Ammon's horn (tissue), 1 donor: Measurements from ENCODE around the gene RPLP1.

Experiments used
- DNase-seq: peaks from one replicate; pipeline ENCODE4 v3.0.0-alpha.2; 2016; ENCODE audit warnings: low spot score

The RPLP1 gene

GRCh38 chr15:69498282-69498681 is 45.7 kb downstream of the RPLP1 start:
- DNase-seq = no peak

DNA sequence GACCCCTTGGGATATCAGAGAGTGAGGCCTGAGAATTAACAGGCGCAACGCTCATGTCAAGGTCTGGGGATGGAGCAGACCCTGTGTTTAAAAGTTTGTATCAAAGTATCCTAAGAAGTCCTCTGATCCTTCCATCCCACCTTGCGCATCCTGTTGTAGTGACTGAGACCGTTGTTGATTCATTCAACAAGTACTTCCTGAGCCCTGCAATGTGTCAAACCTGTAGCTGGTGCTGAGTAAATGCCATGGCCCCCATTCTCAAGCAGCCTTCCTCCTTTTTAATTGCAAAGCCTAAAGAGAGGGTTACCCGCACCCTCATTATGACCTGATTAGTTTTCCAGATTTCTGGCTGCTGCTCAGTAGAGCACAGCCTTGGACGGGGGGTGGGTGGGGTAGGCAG is 46.4 kb downstream of the RPLP1 start:
- DNase-seq = no peak

- DNase-seq = peak; percentile 35
These were observed 47.0 kb downstream of the RPLP1 start for GRCh38 chr15:69499521-69500211.

- DNase-seq = no peak
These were observed 47.7 kb downstream of the RPLP1 start for GRCh38 chr15:69500339-69500738.

DNA sequence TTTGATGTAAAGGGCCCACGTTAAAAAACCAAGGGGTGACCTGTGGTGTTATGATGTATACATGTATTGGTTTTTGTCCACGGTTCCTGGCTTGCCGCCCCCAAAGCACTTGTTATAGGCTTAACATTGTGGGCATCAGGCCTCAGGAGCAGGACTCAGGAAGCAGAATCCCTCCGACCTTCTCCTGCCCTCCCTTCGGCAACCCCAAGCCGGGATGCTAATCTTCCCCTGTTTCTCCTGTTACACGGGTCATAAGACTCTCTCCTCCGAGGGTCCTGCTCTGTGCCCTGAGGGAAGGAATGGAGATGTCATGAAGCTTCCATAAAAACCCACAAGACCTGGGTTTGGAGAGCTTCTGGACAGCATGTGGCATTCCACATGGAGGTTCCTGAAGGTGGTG is 48.8 kb downstream of the RPLP1 start:
- no peak for DNase-seq

DNA sequence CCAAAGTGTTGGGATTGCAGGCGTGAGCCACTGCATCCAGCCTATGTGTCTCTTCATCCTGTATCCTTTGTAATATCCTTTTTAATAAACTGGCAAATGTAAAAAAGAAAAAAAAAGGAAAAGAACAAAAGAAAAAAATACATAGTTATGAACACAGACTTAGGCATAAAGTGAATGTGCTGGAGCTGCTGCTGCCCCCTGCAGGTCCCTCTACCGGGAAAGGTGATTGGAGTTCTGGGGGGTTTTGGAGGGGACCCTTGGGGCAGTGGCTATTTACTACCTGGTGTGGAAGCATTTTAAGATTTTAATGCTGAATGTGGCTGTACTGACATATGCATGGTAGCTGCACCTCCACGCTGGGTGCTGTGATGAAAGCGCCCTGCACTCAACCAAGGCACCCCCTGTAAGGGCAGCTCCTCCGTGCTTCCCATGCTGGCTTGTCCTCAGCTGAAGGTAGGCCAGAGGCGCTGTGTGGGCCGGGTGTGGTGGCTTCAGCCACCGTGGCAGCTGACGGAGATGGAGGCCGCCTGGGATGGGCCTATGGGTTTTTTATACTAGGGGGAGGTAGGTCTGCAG is 49.9 kb downstream of the RPLP1 start:
- no peak for DNase-seq

DNA sequence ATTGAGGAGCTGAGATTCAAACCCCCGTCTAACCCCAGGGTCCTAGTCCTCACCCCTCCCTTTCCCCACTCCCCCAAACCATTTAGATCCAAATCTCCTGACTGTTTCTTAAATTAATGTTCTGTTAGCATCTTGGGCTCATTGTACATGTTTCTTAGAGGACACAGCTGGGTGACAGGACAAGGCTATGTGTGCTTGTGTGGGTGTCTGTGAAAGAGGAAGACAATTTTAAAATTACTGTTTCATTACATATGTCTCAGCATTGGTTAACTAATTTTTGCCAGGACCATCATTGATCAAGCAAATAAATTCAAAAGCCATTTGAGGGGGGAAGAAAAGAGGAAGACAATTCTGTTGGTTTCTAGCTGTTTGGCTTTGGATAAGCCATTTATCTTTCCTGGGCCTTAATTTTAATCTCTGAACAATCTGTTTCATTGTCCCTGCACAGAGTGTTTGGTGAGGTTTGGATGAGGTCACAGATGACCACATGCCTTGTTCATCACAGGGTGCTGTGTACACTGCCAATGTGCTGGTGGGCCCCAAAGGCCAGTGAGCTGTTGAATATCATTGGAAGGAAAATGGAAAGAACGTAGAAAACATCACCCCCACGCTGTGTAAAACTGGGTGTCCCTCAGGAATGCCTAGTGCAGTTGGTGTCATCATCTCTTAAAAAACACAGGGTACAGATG is 51.9 kb downstream of the RPLP1 start:
- DNase-seq = no peak
